K562 (cell line): ENCODE data around the gene BIRC6. TPM values are rescaled to one million over a fixed set of nuclear protein-coding genes. Genes with fewer than 3 reads are reported as not detected.

Experiments used
- ATAC-seq: fragments of 200-7000 bp; cut with Tn5 transposase; 3 replicates; pipeline ENCODE4 v1.9.1; 2020; ENCODE audit warnings: moderate library complexity
- BruUV-seq: library from RNA; stranded (reverse); fragments of 400-500 nt; replicated peaks from 2 replicates; lab custom pipeline; 2021; lab: Mats Ljungman, UMichigan
- CTCF ChIA-PET: fragments of 300-600 bp; formaldehyde crosslinking; extraction: SDS; loops from one replicate; lab custom pipeline; 2021; ENCODE audit warnings: low intra/inter-chr PET ratio; lab: Yijun Ruan, JAX
- POLR2A ChIA-PET: fragments of 300-600, 350-650 bp; sonication (Branson Sonifier 250); formaldehyde crosslinking; extraction: SDS; loops from one replicate; lab custom pipeline; 2021; ENCODE audit warnings: antibody characterized with exemption, inconsistent platforms; lab: Yijun Ruan, JAX
- DNase-seq, 4 experiments: peaks; one replicate each; pipeline versions ENCODE4 v3.0.0 to v3.0.0-alpha.2; 2011 to 2018; ENCODE audit warnings: low spot score in 3 of 4, mixed read lengths in 3 of 4; ENCODE audit errors: extremely low read depth in 1 of 4
- FAIRE-seq: peaks from 2 replicates; lab custom pipeline; 2011; peaks lifted over from hg19 to GRCh38; lab: Jason Lieb, UNC
- H2AFZ ChIP-seq: 2 replicates; pipeline ENCODE4 v1.6.0; 2011; ENCODE audit warnings: low read depth, low read length, control low read depth, inconsistent platforms
- H3K27ac ChIP-seq: fragments of 200-600 bp; 3 replicates; pipeline ENCODE4 v1.8.0; 2011; ENCODE audit warnings: low read depth, mild to moderate bottlenecking, control low read depth, inconsistent platforms, low read length, moderate library complexity, mixed read lengths; ENCODE audit errors: extremely low read depth
- H3K27me3 ChIP-seq, 2 experiments: fragments of 300-600 bp in 1 of 2; 2 replicates in 1 of 2; 3 replicates in 1 of 2; pipeline versions ENCODE4 v1.6.0 to v1.8.0; 2011; ENCODE audit warnings: inconsistent platforms in 2 of 2, low read length in 2 of 2, mild to moderate bottlenecking in 1 of 2, mixed read lengths in 1 of 2, moderate library complexity in 1 of 2; ENCODE audit not compliant: control insufficient read depth in 2 of 2, insufficient read depth in 2 of 2
- H3K36me3 ChIP-seq: fragments of 300-600 bp; 3 replicates; pipeline ENCODE4 v1.8.0; 2011; ENCODE audit warnings: mild to moderate bottlenecking, low read length, inconsistent platforms; ENCODE audit not compliant: control insufficient read depth, insufficient read depth
- H3K4me1 ChIP-seq, 2 experiments: fragments of 200-600 bp in 1 of 2; replicated peaks in 1 of 2; 2 replicates in 1 of 2; 3 replicates in 1 of 2; pipeline versions ENCODE4 v1.5.1 to v1.8.0; 2011; ENCODE audit warnings: inconsistent platforms in 2 of 2, low read length in 2 of 2, mild to moderate bottlenecking in 1 of 2, mixed read lengths in 1 of 2, moderate library complexity in 1 of 2; ENCODE audit not compliant: control insufficient read depth in 2 of 2, insufficient read depth in 2 of 2
- H3K4me2 ChIP-seq: 2 replicates; pipeline ENCODE4 v1.6.1; 2011; ENCODE audit warnings: low read length, control low read depth, inconsistent platforms, mixed read lengths; ENCODE audit not compliant: insufficient read depth
- H3K4me3 ChIP-seq: fragments of 200-600 bp; sonication (generic), shearing (Covaris generic); 2 replicates; pipeline ENCODE4 v1.5.1; 2016; ENCODE audit warnings: control low read depth, inconsistent platforms
- H3K79me2 ChIP-seq: fragments of 200-600 bp; 3 replicates; pipeline ENCODE4 v1.8.0; 2011; ENCODE audit warnings: low read length, inconsistent platforms; ENCODE audit not compliant: control insufficient read depth, insufficient read depth
- H3K9ac ChIP-seq, 2 experiments: 2 replicates each; pipeline versions ENCODE4 v1.6.0 to v1.6.1; 2011; ENCODE audit warnings: low read depth in 2 of 2, low read length in 2 of 2, control low read depth in 1 of 2, inconsistent platforms in 1 of 2, mild to moderate bottlenecking in 1 of 2, mixed read lengths in 1 of 2; ENCODE audit not compliant: insufficient read depth in 1 of 2
- H3K9me1 ChIP-seq: one replicate; pipeline ENCODE4 v1.6.0; 2011; ENCODE audit warnings: inconsistent platforms, mild to moderate bottlenecking, low read length, moderate library complexity; ENCODE audit not compliant: control insufficient read depth, insufficient read depth
- H3K9me3 ChIP-seq: replicated peaks from 2 replicates; pipeline ENCODE4 v1.5.1; 2011; ENCODE audit warnings: low read depth, low read length, inconsistent platforms; ENCODE audit not compliant: control insufficient read depth, insufficient read depth
- H4K20me1 ChIP-seq: replicated peaks from 2 replicates; pipeline ENCODE4 v1.6.1; 2011; ENCODE audit warnings: low read length, inconsistent platforms, mixed read lengths; ENCODE audit not compliant: control insufficient read depth, insufficient read depth
- HDAC3 ChIP-seq: fragments of 450-650 bp; IDR thresholded peaks from 2 replicates; pipeline ENCODE4 v1.6.1; 2018; ENCODE audit warnings: borderline replicate concordance, mild to moderate bottlenecking, moderate library complexity; ENCODE audit not compliant: partially characterized antibody
- KLF6 ChIP-seq: fragments of 250-450 bp; sonication (Bioruptor Pico); IDR thresholded peaks from 2 replicates; pipeline ENCODE4 v1.4.0; 2020; ENCODE audit warnings: mild to moderate bottlenecking, moderate library complexity, borderline replicate concordance
- PHB2 ChIP-seq: fragments of 450-650 bp; IDR thresholded peaks from 2 replicates; pipeline ENCODE4 v1.6.1; 2017; ENCODE audit warnings: low read depth
- TEAD4 ChIP-seq, 2 experiments: sonication (generic) in 1 of 2; formaldehyde crosslinking in 1 of 2; IDR thresholded peaks; 2 replicates each; pipeline versions ENCODE4 v1.6.1 to v1.8.0; 2012 to 2022; ENCODE audit warnings: borderline replicate concordance in 1 of 2, inconsistent platforms in 1 of 2, low read length in 1 of 2, mild to moderate bottlenecking in 1 of 2, missing genetic modification reagents in 1 of 2
- ZNF134 ChIP-seq: fragments of 250-450 bp; sonication (Bioruptor Pico); conservative IDR thresholded peaks from 2 replicates; pipeline ENCODE4 v1.4.0; 2020
- ZNF668 ChIP-seq: fragments of 250-450 bp; sonication (Bioruptor Pico); IDR thresholded peaks from 2 replicates; pipeline ENCODE4 v1.8.0; 2022; ENCODE audit warnings: mild to moderate bottlenecking, inconsistent platforms
- ZNF76 ChIP-seq: fragments of 250-450 bp; sonication (Bioruptor Pico); IDR thresholded peaks from 2 replicates; pipeline ENCODE4 v1.4.0; 2020; ENCODE audit warnings: mild to moderate bottlenecking, moderate library complexity, borderline replicate concordance
- WGBS: fragments of 100-300 bp; shearing (Covaris generic); methylation state at CpG from one replicate; pipeline ENCODE4 v1.1.6; 2016; ENCODE audit warnings: low coverage, mixed read lengths; ENCODE audit not compliant: insufficient coverage; ENCODE audit errors: missing lambda C conversion rate; 5-methylcytosine and 5-hydroxymethylcytosine counted together
- in situ Hi-C: fragments of 300-500 bp; cut with MboI; formaldehyde crosslinking; loops from 4 replicates; pipeline ENCODE4 v1.15.0; 2018; ENCODE audit warnings: inconsistent platforms, mixed read lengths
- intact Hi-C: fragments of 100-400 bp; cut with micrococcal nuclease; formaldehyde crosslinking; loops from 2 replicates; pipeline ENCODE4 v1.14.2; 2022
- polyA plus RNA-seq, 8 experiments: library from polyadenylated mRNA; depleted of rRNA in 4 of 8; stranded (reverse) in 5 of 8; unstranded in 3 of 8; fragments of >200 nt; fragmentation: Nextera tagmentation in 2 of 8; fragmentation: Illumina TruSeq in 1 of 8; extraction: Ambion mirVana in 2 of 8; extraction: Trizol in 1 of 8; gene quantifications; 2 replicates each; pipeline versions ENCODE4 v1.2.1 to v1.2.3, GENCODE V29; 2011 to 2014; ENCODE audit warnings: inconsistent platforms in 1 of 8, missing spikeins in 1 of 8
- total RNA-seq, 7 experiments: library from RNA; depleted of rRNA in 6 of 7; stranded (reverse); fragments of >200 nt in 6 of 7; fragmentation: Illumina TruSeq in 2 of 7; extraction: Trizol in 2 of 7; gene quantifications; 2 replicates each; pipeline versions ENCODE4 v1.2.1 to v1.2.3, GENCODE V29; 2011 to 2021; ENCODE audit warnings: low replicate concordance in 1 of 7
- TF ChIP-seq, protein P1 (sequence below): fragments of 450-650 bp; formaldehyde crosslinking; IDR thresholded peaks from 2 replicates; pipeline ENCODE4 v1.4.0; 2022; ENCODE audit warnings: missing genetic modification characterization
- TF ChIP-seq, protein P2 (sequence below): sonication (generic); formaldehyde crosslinking; IDR thresholded peaks from 2 replicates; pipeline ENCODE4 v1.8.1; 2022; ENCODE audit warnings: missing genetic modification reagents
- TF ChIP-seq, protein P3 (sequence below): fragments of 450-650 bp; IDR thresholded peaks from 2 replicates; pipeline ENCODE4 v1.6.1; 2014; ENCODE audit warnings: low read depth, mild to moderate bottlenecking, moderate library complexity, borderline replicate concordance

Gene BIRC6
- total and polyA plus RNA-seq, 9 of the 15 experiments (the other 6 are each of a cell fraction or from before 2014, with no cell fraction given) = 18.8 to 110 (median 49.8) TPM

DNA sequence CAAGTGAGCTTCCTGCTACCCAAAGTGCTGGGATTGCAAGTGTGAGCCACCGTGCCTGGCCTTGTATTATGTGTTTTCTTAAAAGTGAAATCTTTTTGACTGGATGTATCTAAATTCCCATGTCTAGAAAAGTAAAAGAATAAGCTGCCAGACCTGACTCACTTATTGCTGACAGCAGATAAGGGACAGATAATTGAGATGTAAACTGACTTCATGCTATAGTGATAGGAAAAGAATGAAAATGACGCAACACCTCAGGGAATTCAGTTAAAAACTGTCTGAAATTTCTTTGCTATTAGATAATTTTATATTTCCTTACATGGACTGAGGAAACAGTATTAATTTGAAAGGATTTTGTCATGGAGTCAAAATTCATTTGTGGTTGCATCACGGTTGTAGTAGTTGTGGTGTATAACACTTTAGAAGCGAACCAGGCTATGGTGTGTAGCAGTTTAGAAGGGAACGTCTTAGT, 290.4 kb downstream of the BIRC6 start (continued):
- TF ChIP-seq, protein P1, sequence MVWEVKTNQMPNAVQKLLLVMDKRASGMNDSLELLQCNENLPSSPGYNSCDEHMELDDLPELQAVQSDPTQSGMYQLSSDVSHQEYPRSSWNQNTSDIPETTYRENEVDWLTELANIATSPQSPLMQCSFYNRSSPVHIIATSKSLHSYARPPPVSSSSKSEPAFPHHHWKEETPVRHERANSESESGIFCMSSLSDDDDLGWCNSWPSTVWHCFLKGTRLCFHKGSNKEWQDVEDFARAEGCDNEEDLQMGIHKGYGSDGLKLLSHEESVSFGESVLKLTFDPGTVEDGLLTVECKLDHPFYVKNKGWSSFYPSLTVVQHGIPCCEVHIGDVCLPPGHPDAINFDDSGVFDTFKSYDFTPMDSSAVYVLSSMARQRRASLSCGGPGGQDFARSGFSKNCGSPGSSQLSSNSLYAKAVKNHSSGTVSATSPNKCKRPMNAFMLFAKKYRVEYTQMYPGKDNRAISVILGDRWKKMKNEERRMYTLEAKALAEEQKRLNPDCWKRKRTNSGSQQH (CRISPR knock-in tag) = no peak
- TF ChIP-seq ZNF134 (CRISPR knock-in tag) (no peak), ZNF668 (no peak), KLF6 (CRISPR knock-in tag) (no peak), HDAC3 (no peak)
- TF ChIP-seq, protein P2, sequence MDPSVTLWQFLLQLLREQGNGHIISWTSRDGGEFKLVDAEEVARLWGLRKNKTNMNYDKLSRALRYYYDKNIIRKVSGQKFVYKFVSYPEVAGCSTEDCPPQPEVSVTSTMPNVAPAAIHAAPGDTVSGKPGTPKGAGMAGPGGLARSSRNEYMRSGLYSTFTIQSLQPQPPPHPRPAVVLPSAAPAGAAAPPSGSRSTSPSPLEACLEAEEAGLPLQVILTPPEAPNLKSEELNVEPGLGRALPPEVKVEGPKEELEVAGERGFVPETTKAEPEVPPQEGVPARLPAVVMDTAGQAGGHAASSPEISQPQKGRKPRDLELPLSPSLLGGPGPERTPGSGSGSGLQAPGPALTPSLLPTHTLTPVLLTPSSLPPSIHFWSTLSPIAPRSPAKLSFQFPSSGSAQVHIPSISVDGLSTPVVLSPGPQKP = no peak

DNA sequence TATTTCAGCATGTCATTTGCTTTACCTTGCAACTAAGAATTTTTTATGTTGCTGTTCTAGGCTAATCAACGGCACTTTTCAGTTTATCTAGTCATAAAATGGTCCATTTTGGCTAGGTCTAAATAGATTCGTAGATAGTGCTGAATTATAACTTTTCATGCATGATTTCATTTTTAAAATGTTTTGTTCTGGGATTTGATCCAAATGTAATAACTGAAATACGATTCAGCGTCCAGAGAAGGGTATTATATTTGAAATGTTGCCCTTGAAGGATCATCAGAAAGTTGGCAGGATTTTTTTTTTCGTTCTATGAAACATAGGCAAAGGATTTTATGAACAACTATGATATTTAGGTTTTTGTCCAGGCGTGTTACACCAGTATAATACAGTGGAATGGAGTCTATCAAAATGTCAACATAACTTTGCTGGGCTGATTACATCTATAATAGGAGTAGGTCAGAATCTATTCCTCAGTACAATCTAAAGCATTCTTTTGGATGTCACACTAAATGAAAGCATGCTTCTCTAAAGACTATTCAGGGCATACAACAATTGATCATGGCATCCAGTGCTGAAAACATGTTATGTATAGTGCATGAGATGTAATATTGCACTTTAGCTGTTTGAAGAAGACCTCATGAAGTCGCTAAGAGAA, 295.9 kb downstream of the BIRC6 start:
- no peak overlapping the region for H3K4me3 ChIP-seq
- H3K9ac ChIP-seq = no peak overlapping the region
- no peaks in the 10 kb centered on the region for H3K27me3 ChIP-seq
- H3K4me2 ChIP-seq = no peak overlapping the region
- peaks cover 60% of the 10 kb centered on the region for H3K36me3 ChIP-seq
- no TSS peak for BruUV-seq
- WGBS = 85% methylated on average over 7 of the region's 7 CpGs
- in situ Hi-C loops = no loop called here
- DNase-seq (no peak), FAIRE-seq (peak; percentile 23), ATAC-seq (no peak)
- H3K9me1 ChIP-seq = no peaks in the 10 kb centered on the region
- H3K4me1 ChIP-seq = no peaks in the 10 kb centered on the region
- ChIA-PET CTCF (no interaction called here), POLR2A (no interaction called here)
- H3K9me3 ChIP-seq = no peaks in the 10 kb centered on the region
- TF ChIP-seq, protein P3, sequence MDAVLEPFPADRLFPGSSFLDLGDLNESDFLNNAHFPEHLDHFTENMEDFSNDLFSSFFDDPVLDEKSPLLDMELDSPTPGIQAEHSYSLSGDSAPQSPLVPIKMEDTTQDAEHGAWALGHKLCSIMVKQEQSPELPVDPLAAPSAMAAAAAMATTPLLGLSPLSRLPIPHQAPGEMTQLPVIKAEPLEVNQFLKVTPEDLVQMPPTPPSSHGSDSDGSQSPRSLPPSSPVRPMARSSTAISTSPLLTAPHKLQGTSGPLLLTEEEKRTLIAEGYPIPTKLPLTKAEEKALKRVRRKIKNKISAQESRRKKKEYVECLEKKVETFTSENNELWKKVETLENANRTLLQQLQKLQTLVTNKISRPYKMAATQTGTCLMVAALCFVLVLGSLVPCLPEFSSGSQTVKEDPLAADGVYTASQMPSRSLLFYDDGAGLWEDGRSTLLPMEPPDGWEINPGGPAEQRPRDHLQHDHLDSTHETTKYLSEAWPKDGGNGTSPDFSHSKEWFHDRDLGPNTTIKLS = no peak
- TF ChIP-seq PHB2 (no peak), TEAD4 (IDR thresholded peaks at IDR 0.05; ENCODE audit: low read length) (no peak), TEAD4 (CRISPR knock-in tag; IDR thresholded peaks at IDR 0.05; ENCODE audit: borderline replicate concordance) (no peak), ZNF76 (CRISPR knock-in tag) (no peak)
- no peak overlapping the region for H2AFZ ChIP-seq
- intact Hi-C loops = no loop called here
- no peaks in the 10 kb centered on the region for H3K79me2 ChIP-seq
- no peak overlapping the region for H3K27ac ChIP-seq
- no peaks in the 10 kb centered on the region for H4K20me1 ChIP-seq
